ENCODE data around the gene CD160. TPM values are rescaled to one million over a fixed set of nuclear protein-coding genes. Genes with fewer than 3 reads are reported as not detected.

CD160 gene
- total and polyA plus RNA-seq, 4 donors, result 0.21 to 0.63 (median 0.52) TPM

GRCh38 chr1:145736191-145736590, 16.9 kb downstream of the CD160 start:
- Histone ChIP-seq H3K9ac (ENCODE audit: insufficient read depth in 1 of 2, low read length in 2 of 2) (no peak overlapping the region), H3K4me3 (no peak overlapping the region), H3K36me3 (ENCODE audit: control insufficient read depth in 4 of 4, insufficient read depth in 4 of 4, low read length in 4 of 4) (peaks cover 0 to 3% (median under 1%) of the 10 kb centered on the region in 4 donors), H3K27me3 (ENCODE audit: control insufficient read depth in 3 of 3, insufficient read depth in 3 of 3, low read length in 2 of 3) (no peaks in the 10 kb centered on the region), H3K27ac (ENCODE audit: low read depth in 1 of 2, low read length in 1 of 2) (no peak overlapping the region), H3K9me3 (ENCODE audit: control insufficient read depth in 4 of 4, insufficient read depth in 3 of 4, low read length in 3 of 4) (no peaks in the 10 kb centered on the region), H3K4me1 (ENCODE audit: control insufficient read depth in 5 of 5, insufficient read depth in 5 of 5, low read length in 5 of 5) (peaks cover 0 to 7% (median 2%) of the 10 kb centered on the region in 5 donors)
- TF ChIP-seq CTCF (IDR thresholded peaks at IDR 0.05; ENCODE audit: control extremely low read depth, extremely low read depth), result no peak
- DNase-seq, result no peak
- no peak for ATAC-seq (ENCODE audit: insufficient read depth, low FRiP score)
- WGBS, 2 donors, result 98 to 100% methylated on average over 1 of the region's 1 CpG

DNA sequence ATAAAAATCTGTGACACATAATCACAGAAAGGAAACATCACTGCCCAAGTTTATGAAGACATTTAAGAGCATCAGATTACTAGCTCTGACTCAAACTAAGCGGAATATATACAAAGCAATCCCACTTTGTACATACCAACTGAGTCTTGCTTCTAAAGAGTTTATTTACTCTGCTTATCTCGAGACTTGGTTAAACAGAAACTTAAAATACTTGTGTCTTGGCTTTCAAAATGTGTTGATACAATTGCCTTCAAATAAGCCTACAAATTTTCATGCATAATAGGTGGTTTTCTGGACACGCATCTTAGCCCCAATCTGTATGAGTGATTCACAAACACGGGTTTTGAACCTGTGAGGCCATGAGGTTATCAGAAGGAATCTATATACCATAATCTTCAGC, 21.0 kb downstream of the CD160 start:
- WGBS, 2 donors, result 62 to 86% methylated on average over 4 of the region's 4 CpGs
- H3K4me3 ChIP-seq, result no peak overlapping the region
- DNase-seq, result peak in 2 of 3 donors; percentile 82 to 85
- TF ChIP-seq CTCF (IDR thresholded peaks at IDR 0.05; ENCODE audit: control extremely low read depth, extremely low read depth), result no peak
- no peak overlapping the region for H3K9ac ChIP-seq (ENCODE audit: insufficient read depth in 1 of 2, low read length in 2 of 2)
- no peaks in the 10 kb centered on the region for H3K9me3 ChIP-seq (ENCODE audit: control insufficient read depth in 4 of 4, insufficient read depth in 3 of 4, low read length in 3 of 4)
- H3K27ac ChIP-seq (ENCODE audit: low read depth in 1 of 2, low read length in 1 of 2), result no peak overlapping the region
- peaks cover 0 to 7% (median 2%) of the 10 kb centered on the region in 5 donors for H3K4me1 ChIP-seq (ENCODE audit: control insufficient read depth in 5 of 5, insufficient read depth in 5 of 5, low read length in 5 of 5)
- peaks cover 5 to 25% (median 17%) of the 10 kb centered on the region in 4 donors for H3K36me3 ChIP-seq (ENCODE audit: control insufficient read depth in 4 of 4, insufficient read depth in 4 of 4, low read length in 4 of 4)
- no peak for ATAC-seq (ENCODE audit: insufficient read depth, low FRiP score)
- no peaks in the 10 kb centered on the region for H3K27me3 ChIP-seq (ENCODE audit: control insufficient read depth in 3 of 3, insufficient read depth in 3 of 3, low read length in 2 of 3)

GRCh38 chr1:145747398-145748247, 28.3 kb downstream of the CD160 start:
- Histone ChIP-seq H3K4me1 (ENCODE audit: control insufficient read depth in 5 of 5, insufficient read depth in 5 of 5, low read length in 5 of 5) (peaks cover 0 to 2% (median 0%) of the 10 kb centered on the region in 5 donors), H3K27me3 (ENCODE audit: control insufficient read depth in 3 of 3, insufficient read depth in 3 of 3, low read length in 2 of 3) (no peaks in the 10 kb centered on the region), H3K9ac (ENCODE audit: insufficient read depth in 1 of 2, low read length in 2 of 2) (no peak overlapping the region), H3K4me3 (no peak overlapping the region), H3K36me3 (ENCODE audit: control insufficient read depth in 4 of 4, insufficient read depth in 4 of 4, low read length in 4 of 4) (peaks cover 18 to 65% (median 41%) of the 10 kb centered on the region in 4 donors), H3K9me3 (ENCODE audit: control insufficient read depth in 4 of 4, insufficient read depth in 3 of 4, low read length in 3 of 4) (no peaks in the 10 kb centered on the region), H3K27ac (ENCODE audit: low read depth in 1 of 2, low read length in 1 of 2) (no peak overlapping the region)
- TF ChIP-seq CTCF (IDR thresholded peaks at IDR 0.05; ENCODE audit: control extremely low read depth, extremely low read depth), result no peak
- ATAC-seq (ENCODE audit: insufficient read depth, low FRiP score) (no peak), DNase-seq (no peak)
- WGBS, 2 donors, result 58 to 82% methylated on average over 9 of the region's 9 CpGs

All from lung (tissue), 12 donors.